ENCODE measurements around the gene CMYA5. TPM values are rescaled to one million over a fixed set of nuclear protein-coding genes. Genes with fewer than 3 reads are reported as not detected.

The CMYA5 gene
- total RNA-seq, 1 experiment from 2014 or later, result 0.15 TPM

GRCh38 chr5:79806741-79807140 is 117.1 kb downstream of the CMYA5 start:
- no TSS peak for BruUV-seq (replicated peaks)
- no peak overlapping the region for H3K9ac ChIP-seq (ENCODE audit: low read length)
- CTCF ChIA-PET, result no interaction called here
- no peaks in the 10 kb centered on the region for H3K9me2 ChIP-seq (replicated peaks; ENCODE audit: low read length)
- H3K9me3 ChIP-seq (ENCODE audit: low read length), result no peaks in the 10 kb centered on the region
- no peaks in the 10 kb centered on the region; the same call in 1 of the 2 replicates for H3K27me3 ChIP-seq (ENCODE audit: low read length)
- intact Hi-C loops (cut with micrococcal nuclease), result no loop called here
- no peak overlapping the region for H3K4me2 ChIP-seq (ENCODE audit: low read length)
- POLR2A ChIA-PET (ENCODE audit: unreplicated experiment), result no interaction called here
- no peaks in the 10 kb centered on the region for H3F3A ChIP-seq (ENCODE audit: low read length, unreplicated experiment)
- no peaks in the 10 kb centered on the region for H3K4me1 ChIP-seq (ENCODE audit: insufficient read depth, low read length)
- H3K79me2 ChIP-seq (ENCODE audit: low read length), result no peaks in the 10 kb centered on the region
- H3K36me3 ChIP-seq (ENCODE audit: low read depth, low read length), result no peaks in the 10 kb centered on the region
- ATAC-seq (no peak), DNase-seq (no peak)
- no peaks in the 10 kb centered on the region for H4K20me1 ChIP-seq (ENCODE audit: low read length)
- no peak overlapping the region for H3K27ac ChIP-seq (ENCODE audit: low read length)
- TF ChIP-seq CTCF (conservative IDR thresholded peaks at IDR 0.05; ENCODE audit: low read depth, low read length) (no peak), EZH2 (IDR thresholded peaks at IDR 0.05; ENCODE audit: low read length, unreplicated experiment) (no peak), EZH2phosphoT487 (IDR thresholded peaks at IDR 0.05; ENCODE audit: borderline replicate concordance, low read length) (no peak)
- H2AFZ ChIP-seq (ENCODE audit: low read length), result no peak overlapping the region
- H3K4me3 ChIP-seq (ENCODE audit: low read length), result no peak overlapping the region

GRCh38 chr5:79809743-79810142 is 120.1 kb downstream of the CMYA5 start:
- Histone ChIP-seq H3K4me1 (ENCODE audit: insufficient read depth, low read length) (no peaks in the 10 kb centered on the region), H3K9me3 (ENCODE audit: low read length) (no peaks in the 10 kb centered on the region), H4K20me1 (ENCODE audit: low read length) (no peaks in the 10 kb centered on the region), H3K4me3 (ENCODE audit: low read length) (no peak overlapping the region), H3K79me2 (ENCODE audit: low read length) (no peaks in the 10 kb centered on the region), H3K27ac (ENCODE audit: low read length) (no peak overlapping the region), H2AFZ (ENCODE audit: low read length) (no peak overlapping the region), H3F3A (ENCODE audit: low read length, unreplicated experiment) (no peaks in the 10 kb centered on the region), H3K36me3 (ENCODE audit: low read depth, low read length) (no peaks in the 10 kb centered on the region), H3K9me2 (replicated peaks; ENCODE audit: low read length) (no peaks in the 10 kb centered on the region), H3K4me2 (ENCODE audit: low read length) (no peak overlapping the region), H3K27me3 (ENCODE audit: low read length) (peaks cover 10% of the 10 kb centered on the region; the same call in 1 of the 2 replicates), H3K9ac (ENCODE audit: low read length) (no peak overlapping the region)
- TF ChIP-seq EZH2phosphoT487 (IDR thresholded peaks at IDR 0.05; ENCODE audit: borderline replicate concordance, low read length), result no peak
- TF ChIP-seq CTCF (conservative IDR thresholded peaks at IDR 0.05; ENCODE audit: low read depth, low read length), result no peak
- TF ChIP-seq EZH2 (IDR thresholded peaks at IDR 0.05; ENCODE audit: low read length, unreplicated experiment), result no peak
- ChIA-PET CTCF (no interaction called here), POLR2A (ENCODE audit: unreplicated experiment) (no interaction called here)
- DNase-seq (no peak), ATAC-seq (no peak)
- BruUV-seq (replicated peaks), result no TSS peak
- intact Hi-C loops (cut with micrococcal nuclease), result no loop called here

- TF ChIP-seq EZH2phosphoT487 (IDR thresholded peaks at IDR 0.05; ENCODE audit: borderline replicate concordance, low read length) (no peak), CTCF (conservative IDR thresholded peaks at IDR 0.05; ENCODE audit: low read depth, low read length) (no peak), EZH2 (IDR thresholded peaks at IDR 0.05; ENCODE audit: low read length, unreplicated experiment) (no peak)
- CTCF ChIA-PET, result no interaction called here
- no peak overlapping the region for H3K4me2 ChIP-seq (ENCODE audit: low read length)
- no peaks in the 10 kb centered on the region for H3K9me2 ChIP-seq (replicated peaks; ENCODE audit: low read length)
- no peak overlapping the region for H3K27ac ChIP-seq (ENCODE audit: low read length)
- H3K9me3 ChIP-seq (ENCODE audit: low read length), result no peaks in the 10 kb centered on the region
- H4K20me1 ChIP-seq (ENCODE audit: low read length), result no peaks in the 10 kb centered on the region
- no peaks in the 10 kb centered on the region for H3K4me1 ChIP-seq (ENCODE audit: insufficient read depth, low read length)
- no peak for DNase-seq
- no peaks in the 10 kb centered on the region for H3K36me3 ChIP-seq (ENCODE audit: low read depth, low read length)
- no peak for ATAC-seq
- H3K4me3 ChIP-seq (ENCODE audit: low read length), result no peak overlapping the region
- H3K9ac ChIP-seq (ENCODE audit: low read length), result no peak overlapping the region
- intact Hi-C loops (cut with micrococcal nuclease), result no loop called here
- no peaks in the 10 kb centered on the region for H3K79me2 ChIP-seq (ENCODE audit: low read length)
- no peak overlapping the region for H2AFZ ChIP-seq (ENCODE audit: low read length)
- no peaks in the 10 kb centered on the region for H3F3A ChIP-seq (ENCODE audit: low read length, unreplicated experiment)
- BruUV-seq (replicated peaks), result no TSS peak
- H3K27me3 ChIP-seq (ENCODE audit: low read length), result peaks cover 20% of the 10 kb centered on the region
- POLR2A ChIA-PET (ENCODE audit: unreplicated experiment), result interaction anchor here (0.7 kb wide), 1 partner anchor 567 kb away, joined by 3 read pairs; no protein-coding TSS in a partner anchor
Observed at GRCh38 chr5:79811081-79811480, 121.4 kb downstream of the CMYA5 start.
